ENCODE data around the gene TCP11.

The TCP11 gene

DNA sequence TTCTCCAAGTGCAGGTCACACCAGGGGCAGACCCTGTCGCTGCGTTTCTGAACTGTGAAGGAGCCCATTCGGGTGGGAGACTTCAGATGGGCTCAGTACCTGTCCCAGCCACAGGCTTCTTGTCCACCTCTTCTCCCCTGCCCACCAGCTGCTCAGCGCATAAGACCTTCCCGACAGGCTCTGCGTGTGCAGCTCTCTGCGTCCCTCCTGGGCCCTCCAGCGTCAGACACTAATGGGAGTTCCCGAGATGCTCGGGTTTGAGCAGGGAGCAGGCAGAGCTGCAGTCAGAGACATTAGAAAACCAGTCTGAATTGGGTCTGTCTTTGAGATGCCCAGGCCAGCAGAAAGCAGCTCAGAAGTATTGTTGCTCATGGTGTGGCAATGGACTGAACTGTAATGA lies 50.4 kb downstream of the TCP11 start:
- TF ChIP-seq POLR2AphosphoS5 (IDR thresholded peaks at IDR 0.05; ENCODE audit: borderline replicate concordance, low read depth, low read length), result no peak
- TF ChIP-seq EZH2 (IDR thresholded peaks at IDR 0.05), result no peak
- no peak for TF ChIP-seq FOXP2 (optimal IDR thresholded peaks at IDR 0.05; ENCODE audit: control extremely low read depth, extremely low read length, insufficient read depth)
- no peak for DNase-seq (ENCODE audit: low read depth, low spot score)
- H3K36me3 ChIP-seq (ENCODE audit: insufficient read depth, low read length), result no peaks in the 10 kb centered on the region; the same call in 1 of the 2 replicates
- no peak overlapping the region for H3K9ac ChIP-seq (ENCODE audit: insufficient read length)
- no peak overlapping the region for H3K27ac ChIP-seq
- H3K9me3 ChIP-seq (ENCODE audit: low read depth, low read length), result no peaks in the 10 kb centered on the region
- no peak overlapping the region for H3K4me3 ChIP-seq

DNA sequence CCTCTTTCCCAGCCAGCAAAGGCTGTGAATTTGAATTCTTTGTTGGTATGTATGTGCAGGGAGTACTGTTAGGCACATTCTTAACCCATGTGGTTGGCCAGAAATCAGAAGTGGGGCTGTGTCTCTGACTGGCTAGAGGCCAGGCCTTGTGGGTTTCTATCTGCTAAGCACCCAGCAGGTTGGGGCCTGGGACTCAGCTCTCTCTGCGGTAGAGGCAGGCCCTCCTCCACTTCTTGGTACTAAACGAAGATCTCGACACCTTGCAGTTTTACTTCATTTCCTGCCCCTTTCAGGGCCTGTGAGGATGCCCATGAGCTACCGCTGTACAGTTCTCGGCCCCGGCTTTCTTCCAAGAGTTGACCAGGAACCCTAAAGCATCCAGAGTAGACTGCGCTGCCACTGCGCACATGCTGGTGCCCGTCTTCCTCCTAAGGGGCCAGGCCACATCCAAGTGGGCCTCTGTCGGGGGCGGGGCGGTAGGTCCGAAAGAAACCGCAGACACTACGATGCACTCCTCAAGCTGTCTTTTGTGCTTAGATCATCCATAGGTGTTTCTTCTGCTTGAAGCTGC lies 51.1 kb downstream of the TCP11 start:
- no peaks in the 10 kb centered on the region; the same call in 1 of the 2 replicates for H3K36me3 ChIP-seq (ENCODE audit: insufficient read depth, low read length)
- DNase-seq (ENCODE audit: low read depth, low spot score), result no peak
- H3K27ac ChIP-seq, result no peak overlapping the region
- H3K9ac ChIP-seq (ENCODE audit: insufficient read length), result no peak overlapping the region
- TF ChIP-seq FOXP2 (optimal IDR thresholded peaks at IDR 0.05; ENCODE audit: control extremely low read depth, extremely low read length, insufficient read depth) (no peak), EZH2 (IDR thresholded peaks at IDR 0.05) (no peak), POLR2AphosphoS5 (IDR thresholded peaks at IDR 0.05; ENCODE audit: borderline replicate concordance, low read depth, low read length) (no peak)
- H3K9me3 ChIP-seq (ENCODE audit: low read depth, low read length), result no peaks in the 10 kb centered on the region
- H3K4me3 ChIP-seq, result no peak overlapping the region

DNA sequence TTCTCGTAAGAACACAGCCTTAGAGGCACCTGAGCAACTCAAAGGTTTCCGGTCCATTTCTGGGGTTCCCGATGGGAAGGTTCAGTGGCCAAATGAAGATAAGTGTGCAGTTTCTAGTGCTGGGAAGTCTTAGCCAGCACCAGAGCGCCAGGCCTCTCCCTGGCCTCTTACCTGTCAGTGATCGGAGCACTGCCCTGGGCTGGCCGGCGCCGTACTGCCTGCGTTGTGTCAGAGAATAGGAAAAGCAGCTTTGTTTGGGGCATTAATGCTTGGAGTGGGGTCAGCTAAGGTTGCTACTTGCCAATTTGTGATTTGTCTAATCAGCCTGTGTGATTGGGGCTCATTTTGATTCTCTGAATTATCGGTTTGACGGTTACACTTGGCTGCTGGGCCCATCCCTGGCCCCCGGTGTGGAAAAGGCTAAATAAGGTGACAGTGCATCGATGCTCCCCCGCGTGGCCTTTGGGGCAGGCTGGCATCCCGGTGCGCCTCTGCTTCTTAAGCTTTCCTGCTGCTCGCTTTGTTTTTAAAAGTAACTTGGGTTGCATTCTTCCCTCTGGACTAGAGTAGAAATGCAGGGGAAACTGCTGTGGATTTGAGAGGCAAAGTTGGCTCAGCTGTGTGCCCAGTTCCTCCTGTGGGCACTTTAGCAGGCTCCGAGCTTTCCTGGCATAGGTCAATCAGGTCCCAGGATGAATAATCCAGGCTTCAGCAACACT lies 51.8 kb downstream of the TCP11 start:
- H3K36me3 ChIP-seq (ENCODE audit: insufficient read depth, low read length), result no peaks in the 10 kb centered on the region; the same call in 1 of the 2 replicates
- no peak overlapping the region for H3K9ac ChIP-seq (ENCODE audit: insufficient read length)
- no peak for TF ChIP-seq FOXP2 (optimal IDR thresholded peaks at IDR 0.05; ENCODE audit: control extremely low read depth, extremely low read length, insufficient read depth)
- no peak for TF ChIP-seq EZH2 (IDR thresholded peaks at IDR 0.05)
- no peak for TF ChIP-seq POLR2AphosphoS5 (IDR thresholded peaks at IDR 0.05; ENCODE audit: borderline replicate concordance, low read depth, low read length)
- no peak overlapping the region for H3K27ac ChIP-seq
- no peak overlapping the region for H3K4me3 ChIP-seq
- DNase-seq (ENCODE audit: low read depth, low spot score), result no peak
- no peaks in the 10 kb centered on the region for H3K9me3 ChIP-seq (ENCODE audit: low read depth, low read length)

DNA sequence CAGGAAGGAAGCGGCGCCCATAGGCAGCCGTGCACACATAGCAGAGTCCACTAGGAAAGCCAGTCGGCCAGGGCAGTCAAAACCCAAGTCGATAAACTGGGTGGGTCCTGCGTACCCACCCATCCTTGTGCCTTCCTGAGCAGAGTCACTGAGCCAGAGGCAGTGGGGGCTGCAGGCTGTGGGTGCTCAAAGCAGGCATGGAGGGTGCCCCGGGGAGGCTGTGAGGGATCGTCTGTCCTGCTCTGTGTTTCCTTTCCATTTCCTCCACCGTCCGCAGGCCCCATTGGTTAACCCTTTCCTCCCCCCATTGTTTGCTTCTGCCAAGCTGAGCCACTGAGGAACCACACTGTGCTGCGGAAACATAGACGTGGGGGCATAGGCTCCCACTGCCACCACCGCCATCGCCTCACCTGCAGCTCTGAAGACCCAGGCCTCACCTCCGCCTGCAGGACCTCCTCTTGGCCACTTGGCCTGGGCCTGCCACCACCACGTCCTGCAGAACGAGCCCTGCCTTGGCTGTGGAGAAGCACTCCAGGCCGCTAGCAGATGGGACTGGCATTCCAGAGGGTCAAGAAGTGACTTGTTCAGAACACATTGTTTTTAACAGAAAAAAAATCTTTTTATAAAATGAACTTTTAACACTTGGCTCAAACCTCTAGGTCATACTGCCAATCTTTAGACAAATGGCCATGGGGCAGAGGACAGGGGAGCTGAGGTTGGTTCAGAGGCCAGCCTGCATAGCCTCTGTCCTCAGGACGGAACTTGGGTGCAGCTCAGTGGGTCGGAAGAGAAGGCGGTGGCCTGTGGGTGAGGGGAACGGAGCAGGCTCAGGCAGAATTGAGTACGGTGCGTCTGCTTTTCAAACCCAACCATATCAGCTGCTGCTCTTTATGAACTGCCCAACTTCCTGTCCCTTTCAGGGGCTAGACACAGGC lies 52.6 kb downstream of the TCP11 start:
- H3K27ac ChIP-seq, result no peak overlapping the region

DNA sequence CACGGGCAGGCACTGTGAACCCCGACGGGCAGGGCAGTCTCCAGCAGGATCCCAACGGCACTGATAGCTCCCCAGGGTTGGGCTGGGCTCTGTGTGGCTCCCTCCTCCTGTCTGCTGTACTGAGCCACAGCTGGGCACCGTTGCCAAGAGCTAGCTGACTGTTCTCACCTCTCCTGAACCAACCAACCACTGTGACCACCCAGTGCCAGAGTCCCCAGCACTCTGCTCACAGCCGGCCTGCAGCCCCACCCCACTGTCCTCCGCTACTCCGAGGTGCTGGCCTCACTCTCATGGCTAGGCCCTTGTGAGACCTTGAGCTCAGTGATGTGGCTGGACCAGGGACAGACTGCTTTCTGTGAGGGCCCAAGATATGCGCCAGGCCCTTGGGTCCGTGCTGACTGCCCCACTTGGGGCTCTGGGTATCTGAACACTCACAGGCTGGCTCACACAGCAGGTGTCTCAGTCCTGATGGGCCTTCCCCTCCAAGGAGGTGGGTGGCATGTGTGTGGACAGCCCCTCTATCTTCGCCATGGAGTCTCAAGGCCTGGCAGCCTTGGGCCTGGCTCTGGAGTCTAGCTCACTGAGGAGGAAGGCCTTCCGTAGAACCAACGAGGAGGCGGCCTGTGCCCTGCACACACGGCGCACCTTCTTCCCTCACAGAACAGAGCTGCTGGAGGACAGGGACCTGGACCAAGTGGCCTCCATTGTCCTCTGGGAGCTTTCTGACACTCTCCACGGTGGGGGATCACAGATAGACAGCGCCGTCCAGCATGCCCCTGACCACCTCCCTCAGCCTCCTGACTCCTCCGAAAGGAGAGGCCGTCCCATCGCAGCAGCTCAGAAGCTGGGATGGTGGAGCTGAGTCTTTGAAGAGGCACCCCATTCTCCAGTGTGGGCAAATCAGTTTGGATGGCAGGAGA lies 53.5 kb downstream of the TCP11 start:
- Histone ChIP-seq H3K4me3 (no peak overlapping the region), H3K9ac (ENCODE audit: insufficient read length) (no peak overlapping the region), H3K36me3 (ENCODE audit: insufficient read depth, low read length) (no peaks in the 10 kb centered on the region; the same call in 1 of the 2 replicates), H3K9me3 (ENCODE audit: low read depth, low read length) (no peaks in the 10 kb centered on the region), H3K27ac (no peak overlapping the region)
- TF ChIP-seq EZH2 (IDR thresholded peaks at IDR 0.05) (no peak), POLR2AphosphoS5 (IDR thresholded peaks at IDR 0.05; ENCODE audit: borderline replicate concordance, low read depth, low read length) (no peak), FOXP2 (optimal IDR thresholded peaks at IDR 0.05; ENCODE audit: control extremely low read depth, extremely low read length, insufficient read depth) (no peak)
- no peak for DNase-seq (ENCODE audit: low read depth, low spot score)

More for the DNA sequence above, 52.6 kb downstream of the TCP11 start:
- Histone ChIP-seq H3K9ac (ENCODE audit: insufficient read length) (no peak overlapping the region), H3K9me3 (ENCODE audit: low read depth, low read length) (no peaks in the 10 kb centered on the region), H3K4me3 (no peak overlapping the region), H3K36me3 (ENCODE audit: insufficient read depth, low read length) (no peaks in the 10 kb centered on the region; the same call in 1 of the 2 replicates)
- no peak for DNase-seq (ENCODE audit: low read depth, low spot score)
- TF ChIP-seq EZH2 (IDR thresholded peaks at IDR 0.05) (no peak), POLR2AphosphoS5 (IDR thresholded peaks at IDR 0.05; ENCODE audit: borderline replicate concordance, low read depth, low read length) (no peak), FOXP2 (optimal IDR thresholded peaks at IDR 0.05; ENCODE audit: control extremely low read depth, extremely low read length, insufficient read depth) (no peak)

DNA sequence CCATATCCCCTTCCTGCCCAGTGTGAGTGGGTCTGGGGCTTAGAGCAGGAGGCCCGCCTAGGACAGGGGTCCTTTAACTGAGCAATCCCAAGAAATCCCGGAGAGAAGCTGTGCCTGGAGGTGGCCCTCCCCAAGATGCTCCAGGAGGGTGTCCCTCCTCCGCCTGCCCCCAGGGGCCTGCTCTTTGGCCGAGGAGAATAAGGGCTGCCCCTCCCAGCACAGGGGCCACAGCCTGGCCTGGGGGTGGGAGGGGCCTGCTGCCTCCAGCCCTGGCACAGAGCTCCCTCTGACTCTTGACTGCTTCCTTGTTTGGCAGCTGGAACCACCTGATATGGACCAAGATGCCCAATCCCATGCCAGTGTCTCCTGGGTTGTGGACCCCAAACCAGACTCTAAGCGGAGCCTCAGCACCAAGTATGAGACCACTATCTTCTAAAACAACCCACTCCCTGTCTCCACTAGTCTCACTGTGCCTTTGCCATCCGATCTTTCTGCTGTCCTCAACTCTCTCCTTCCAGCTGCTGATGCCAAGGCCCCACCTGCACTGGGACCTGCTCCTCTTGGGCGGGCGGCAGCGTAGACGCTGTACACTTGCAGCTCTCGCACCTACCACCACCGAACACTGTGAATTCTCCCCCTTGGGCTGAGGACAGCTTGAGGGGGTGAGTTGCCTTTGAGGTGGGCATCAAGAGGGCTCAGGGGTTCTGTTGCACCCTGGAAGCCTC lies 54.3 kb downstream of the TCP11 start:
- H3K9ac ChIP-seq (ENCODE audit: insufficient read length), result no peak overlapping the region
- H3K4me3 ChIP-seq, result no peak overlapping the region
- DNase-seq (ENCODE audit: low read depth, low spot score), result no peak
- no peak overlapping the region for H3K27ac ChIP-seq
- TF ChIP-seq POLR2AphosphoS5 (IDR thresholded peaks at IDR 0.05; ENCODE audit: borderline replicate concordance, low read depth, low read length) (no peak), FOXP2 (optimal IDR thresholded peaks at IDR 0.05; ENCODE audit: control extremely low read depth, extremely low read length, insufficient read depth) (no peak), EZH2 (IDR thresholded peaks at IDR 0.05) (no peak)
- no peaks in the 10 kb centered on the region; the same call in 1 of the 2 replicates for H3K36me3 ChIP-seq (ENCODE audit: insufficient read depth, low read length)
- no peaks in the 10 kb centered on the region for H3K9me3 ChIP-seq (ENCODE audit: low read depth, low read length)

DNA sequence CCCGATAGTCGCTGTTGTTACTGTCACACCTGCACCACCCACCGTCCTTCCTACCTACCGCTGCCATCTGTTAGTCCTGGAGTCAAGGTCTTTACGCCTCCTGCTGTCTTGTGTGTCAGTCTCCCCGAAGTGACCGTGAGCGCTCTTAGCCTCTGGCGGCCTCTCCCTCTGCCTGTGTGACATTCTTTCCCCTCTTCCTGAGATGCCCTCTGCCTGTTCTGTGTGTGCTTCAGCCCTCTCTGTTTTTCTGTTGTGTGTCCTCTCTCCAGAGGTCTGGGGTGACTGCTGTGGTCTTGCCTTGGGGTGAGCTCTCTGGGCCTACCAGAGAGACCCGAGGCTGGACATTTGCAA lies 54.9 kb downstream of the TCP11 start:
- Histone ChIP-seq H3K27ac (no peak overlapping the region), H3K9ac (ENCODE audit: insufficient read length) (no peak overlapping the region), H3K36me3 (ENCODE audit: insufficient read depth, low read length) (no peaks in the 10 kb centered on the region; the same call in 1 of the 2 replicates), H3K9me3 (ENCODE audit: low read depth, low read length) (no peaks in the 10 kb centered on the region), H3K4me3 (no peak overlapping the region)
- no peak for TF ChIP-seq FOXP2 (optimal IDR thresholded peaks at IDR 0.05; ENCODE audit: control extremely low read depth, extremely low read length, insufficient read depth)
- no peak for TF ChIP-seq EZH2 (IDR thresholded peaks at IDR 0.05)
- TF ChIP-seq POLR2AphosphoS5 (IDR thresholded peaks at IDR 0.05; ENCODE audit: borderline replicate concordance, low read depth, low read length), result no peak
- no peak for DNase-seq (ENCODE audit: low read depth, low spot score)
